Left ventricle myocardium superior (tissue), 1 donor: ENCODE measurements around the gene SLC35F4. TPM values are rescaled to one million over a fixed set of nuclear protein-coding genes. Genes with fewer than 3 reads are reported as not detected.
"Not testable (repeated sequence)": the region's sequence is repeated elsewhere in the genome, so short reads cannot be mapped to it uniquely, and the experiment has no call there.

Experiments used
- ATAC-seq: fragments of 200-7000 bp; cut with Tn5 transposase; one replicate; pipeline ENCODE4 v1.9.1; 2020; ENCODE audit warnings: mild to moderate bottlenecking, moderate library complexity
- DNase-seq: peaks from one replicate; pipeline ENCODE4 v3.0.0-alpha.2; 2020
- intact Hi-C: fragments of 100-400 bp; cut with micrococcal nuclease; formaldehyde crosslinking; loops from one replicate; pipeline ENCODE4 v1.11.0; 2022
- total RNA-seq: library from RNA; stranded (reverse); fragmentation: NEBNext Ultra II Directional; extraction: Animal tissue kit (Norgen Biotek cat#: 25700); gene quantifications from one replicate; pipeline ENCODE4 v1.2.1, GENCODE V29; 2021
- donor health status: DM: no; HTN: yes; CAD: no; lungs with severe emphysema.

Gene SLC35F4
- total RNA-seq, 1 donor from 2014 or later, result not detected

- DNase-seq (no peak), ATAC-seq (no peak)
- intact Hi-C loops, result no loop called here
These were observed 119.3 kb downstream of the SLC35F4 start for GRCh38 chr14:57746563-57746962.

GRCh38 chr14:57739516-57739915 is 126.4 kb downstream of the SLC35F4 start:
- no peak for DNase-seq
- ATAC-seq, result no peak
- intact Hi-C loops, result no loop called here

DNA sequence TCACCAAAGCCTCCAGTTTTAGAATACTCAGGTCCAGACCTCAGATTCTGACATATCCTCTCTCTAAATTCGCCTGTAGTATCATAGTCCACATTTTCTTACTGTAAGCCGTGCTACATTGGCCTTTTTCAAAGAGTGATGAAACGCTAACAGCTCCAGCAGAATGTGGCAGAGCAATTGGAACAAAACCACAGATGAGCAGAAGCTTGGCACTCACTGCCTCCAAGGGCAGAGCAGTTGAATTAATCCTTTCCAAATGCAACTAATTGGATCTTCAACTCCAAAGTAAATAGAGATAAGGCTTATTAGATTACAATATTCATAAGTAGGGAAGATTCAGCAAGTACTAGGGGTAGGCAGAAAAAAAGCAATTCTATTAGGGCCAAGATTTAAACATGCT is 128.3 kb downstream of the SLC35F4 start:
- ATAC-seq (no peak), DNase-seq (no peak)
- intact Hi-C loops, result no loop called here

DNA sequence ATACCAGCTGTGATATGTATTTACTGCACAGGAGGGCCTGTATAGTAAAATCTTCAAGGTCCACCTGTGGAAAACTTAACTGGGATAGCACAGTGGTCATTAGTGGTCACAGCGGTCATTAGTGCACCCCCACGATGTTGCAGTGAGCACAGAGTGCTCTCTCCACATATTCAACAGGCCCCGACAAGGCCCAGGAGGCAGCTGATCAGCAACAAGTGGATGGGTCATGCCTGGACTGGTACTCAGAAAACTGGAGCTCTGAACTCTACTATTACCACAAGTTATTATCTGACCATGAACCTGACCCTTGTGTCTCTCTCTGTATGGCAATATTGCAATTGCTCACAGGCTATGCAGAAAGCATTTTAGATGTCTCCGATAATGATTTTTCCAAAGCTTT is 129.5 kb downstream of the SLC35F4 start:
- intact Hi-C loops, result no loop called here
- no peak for ATAC-seq
- DNase-seq, result no peak

GRCh38 chr14:57735276-57735675 is 130.6 kb downstream of the SLC35F4 start:
- ATAC-seq, result no peak
- no peak for DNase-seq
- intact Hi-C loops, result no loop called here

GRCh38 chr14:57732463-57733285 is 133.2 kb downstream of the SLC35F4 start:
- intact Hi-C loops, result no loop called here
- ATAC-seq (no peak), DNase-seq (no peak)

GRCh38 chr14:57729208-57730187 is 136.4 kb downstream of the SLC35F4 start:
- intact Hi-C loops, result no loop called here
- DNase-seq (no peak), ATAC-seq (no peak)

GRCh38 chr14:57725399-57726077 is 140.4 kb downstream of the SLC35F4 start:
- ATAC-seq, result no peak
- DNase-seq, result no peak
- intact Hi-C loops, result no loop called here

DNA sequence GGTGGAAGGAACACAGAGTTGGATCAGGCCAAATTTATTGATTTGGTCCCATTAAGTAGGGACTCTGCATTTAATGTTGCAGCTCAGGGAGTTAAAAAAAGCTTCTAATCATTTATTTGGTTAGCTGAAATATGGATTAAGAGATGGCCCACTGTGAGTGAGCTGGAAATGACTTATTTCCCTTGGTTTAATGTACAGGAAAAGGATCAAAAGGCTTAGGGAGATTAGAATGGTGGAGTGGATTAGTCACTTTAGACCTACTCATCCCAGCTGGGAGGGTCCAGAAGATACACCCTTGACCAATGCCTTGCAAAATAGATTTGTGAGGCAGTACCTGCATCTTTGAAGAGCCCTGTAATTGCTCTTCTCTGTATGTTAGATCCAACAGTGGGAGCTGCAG is 143.8 kb downstream of the SLC35F4 start:
- intact Hi-C loops, ATAC-seq, DNase-seq: not testable (repeated sequence)

DNA sequence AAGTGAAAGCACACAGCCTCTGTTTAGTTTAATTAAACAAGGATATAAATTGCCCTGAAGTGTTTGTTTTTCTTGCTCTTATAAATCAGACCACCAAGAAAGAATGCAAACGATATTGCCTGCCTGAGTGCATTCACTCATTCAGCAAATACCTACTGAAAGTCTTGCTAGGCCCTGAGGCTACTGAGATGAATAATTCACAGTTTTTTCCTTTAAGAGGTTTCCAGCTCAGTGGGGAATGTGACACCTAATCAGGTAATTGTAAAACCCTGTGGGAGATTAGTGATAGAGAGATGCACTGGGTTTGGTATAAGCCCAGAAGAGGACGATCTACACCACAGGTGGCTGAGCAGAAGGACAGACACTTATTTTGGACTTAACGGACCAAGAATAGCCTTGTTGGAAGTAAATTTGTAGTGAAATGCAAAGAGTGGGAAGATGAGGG is 151.4 kb downstream of the SLC35F4 start:
- DNase-seq, result no peak
- intact Hi-C loops, result no loop called here
- no peak for ATAC-seq

DNA sequence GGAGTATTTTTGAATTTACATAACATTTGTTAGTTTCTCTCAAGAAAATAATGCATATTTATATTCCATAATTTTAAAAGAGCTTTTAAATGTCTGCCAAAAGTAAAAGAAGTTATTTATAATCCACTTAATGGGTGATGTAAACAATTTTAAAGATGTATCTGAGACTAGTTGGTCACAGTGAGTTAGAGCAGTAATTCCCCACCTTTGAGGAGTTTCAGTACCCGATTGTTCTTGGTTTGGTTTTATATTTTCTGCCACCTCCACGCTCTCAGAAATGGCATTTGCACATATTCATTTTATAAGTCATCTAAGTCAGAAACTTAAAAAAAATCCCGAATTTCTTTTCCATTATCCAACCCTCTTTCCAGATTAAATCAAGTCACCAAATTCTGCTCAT is 153.2 kb downstream of the SLC35F4 start:
- ATAC-seq (no peak), DNase-seq (no peak)
- intact Hi-C loops, result no loop called here

DNA sequence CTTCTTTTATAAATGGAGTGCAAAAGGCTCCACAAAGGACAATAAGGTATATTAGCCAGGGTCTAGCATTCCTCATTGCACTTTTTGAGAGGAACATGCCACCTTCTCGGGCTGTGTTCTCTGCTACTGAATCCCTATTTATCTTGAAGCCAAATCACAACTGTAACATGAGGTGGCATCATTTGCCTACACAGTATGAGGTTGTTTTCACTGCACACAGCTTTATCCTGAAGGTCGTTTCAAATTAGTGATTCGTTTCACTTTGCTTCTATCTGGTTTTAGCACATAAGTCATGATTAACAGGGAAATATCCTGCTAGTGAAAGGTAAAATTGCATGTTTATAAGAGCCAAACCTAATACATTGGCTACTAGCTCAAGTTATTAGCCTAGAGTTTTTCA is 153.8 kb downstream of the SLC35F4 start:
- ATAC-seq (no peak), DNase-seq (no peak)
- intact Hi-C loops, result no loop called here

DNA sequence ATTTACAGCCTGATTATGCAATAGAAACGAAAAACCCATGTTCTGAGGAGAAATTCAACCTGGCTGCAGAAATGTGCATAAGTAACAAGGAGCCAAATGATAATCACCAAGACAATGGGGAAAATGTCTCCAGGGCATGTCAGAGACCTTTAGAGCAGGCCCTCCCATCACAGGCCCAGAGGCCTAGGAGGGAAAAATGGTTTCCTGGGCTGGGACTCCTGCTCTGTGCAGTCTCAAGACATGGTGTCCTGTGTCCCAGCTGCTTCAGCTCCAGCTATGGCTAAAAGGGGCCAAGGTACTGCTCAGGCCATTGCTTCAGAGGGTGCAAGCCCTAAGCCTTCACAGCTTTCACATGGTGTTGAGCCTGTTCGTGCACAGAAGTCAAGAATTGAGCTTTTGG is 156.0 kb downstream of the SLC35F4 start:
- intact Hi-C loops, result no loop called here
- ATAC-seq (no peak), DNase-seq (no peak)

DNA sequence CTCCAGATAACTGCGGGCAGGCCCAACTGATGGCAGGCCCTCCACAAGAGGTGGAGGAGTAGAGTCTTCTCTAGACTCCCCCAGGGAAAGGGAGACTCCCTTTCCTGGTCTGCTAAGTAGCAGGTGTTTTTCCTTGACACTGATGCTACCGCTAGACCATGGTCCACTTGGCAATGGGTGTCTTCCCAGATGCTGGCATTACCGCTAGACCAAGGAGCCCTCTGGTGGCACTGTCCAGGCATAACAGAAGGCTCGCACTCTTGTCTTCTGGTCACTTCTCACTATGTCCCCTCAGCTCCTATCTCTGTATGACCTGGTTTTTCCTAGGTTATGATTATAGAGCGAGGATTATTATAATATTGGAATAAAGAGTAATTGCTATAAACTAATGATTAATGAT is 156.8 kb downstream of the SLC35F4 start:
- ATAC-seq, DNase-seq: not testable (repeated sequence)

DNA sequence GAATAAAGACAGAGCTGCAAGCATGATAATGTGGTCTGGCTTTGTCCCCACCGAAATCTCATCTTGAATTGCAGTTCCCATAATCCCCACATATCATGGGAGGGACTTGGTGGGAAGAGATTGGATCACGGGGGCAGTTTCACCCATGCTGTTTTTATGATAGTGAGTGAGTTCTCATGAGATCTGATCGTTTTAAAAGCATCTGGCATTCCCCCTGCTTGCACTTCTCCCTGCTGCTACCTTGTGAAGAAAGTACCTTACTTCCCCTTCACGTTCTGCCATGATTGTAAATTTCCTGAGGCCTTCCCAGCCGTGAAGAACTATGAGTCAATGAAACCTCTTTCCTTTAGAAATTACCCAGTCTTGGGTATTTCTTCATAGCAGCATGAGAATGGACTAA is 158.7 kb downstream of the SLC35F4 start:
- no peak for DNase-seq
- intact Hi-C loops, result no loop called here
- no peak for ATAC-seq

More for the DNA sequence above, 156.8 kb downstream of the SLC35F4 start:
- intact Hi-C loops, result not testable (repeated sequence)

- DNase-seq (no peak), ATAC-seq (no peak)
- intact Hi-C loops, result no loop called here
These were observed 161.1 kb downstream of the SLC35F4 start for GRCh38 chr14:57704763-57705162.

DNA sequence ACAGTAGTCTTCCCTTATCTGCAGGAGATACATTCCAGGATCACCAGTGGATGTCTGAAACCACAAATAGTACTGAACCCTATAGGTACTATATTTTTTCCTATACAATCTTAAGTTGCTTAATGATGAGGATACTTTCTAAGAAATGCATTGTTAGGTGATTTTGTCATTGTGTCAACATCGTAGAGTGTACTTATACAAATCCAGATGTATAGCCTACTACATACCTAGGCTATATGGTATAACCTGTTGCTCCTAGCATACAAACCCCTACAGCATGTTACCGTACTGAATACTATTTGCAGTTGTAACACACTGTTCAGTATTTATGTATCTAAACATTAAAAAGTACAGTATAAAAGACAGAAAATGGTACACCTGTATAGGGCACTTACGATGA is 165.9 kb downstream of the SLC35F4 start:
- intact Hi-C loops, result no loop called here
- DNase-seq (no peak), ATAC-seq (no peak)

DNA sequence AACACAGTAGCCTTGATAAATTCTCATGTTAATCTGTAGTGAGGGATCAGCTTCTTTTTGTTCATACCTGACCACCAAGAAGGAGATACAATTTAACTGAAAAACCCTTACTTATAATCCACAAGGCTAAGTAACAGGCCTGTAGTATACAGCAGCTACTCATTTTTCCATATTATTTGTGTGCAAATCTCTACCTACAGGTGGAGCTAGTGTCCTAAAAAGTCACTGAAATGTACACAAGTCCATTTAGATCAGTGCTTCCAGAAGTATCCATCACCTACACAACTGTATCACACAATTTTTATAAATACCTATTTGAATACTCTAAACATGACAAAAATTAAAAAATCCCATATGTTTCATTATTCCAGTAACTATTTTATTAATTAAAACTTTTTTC is 173.2 kb downstream of the SLC35F4 start:
- DNase-seq (no peak), ATAC-seq (no peak)
- intact Hi-C loops, result no loop called here

DNA sequence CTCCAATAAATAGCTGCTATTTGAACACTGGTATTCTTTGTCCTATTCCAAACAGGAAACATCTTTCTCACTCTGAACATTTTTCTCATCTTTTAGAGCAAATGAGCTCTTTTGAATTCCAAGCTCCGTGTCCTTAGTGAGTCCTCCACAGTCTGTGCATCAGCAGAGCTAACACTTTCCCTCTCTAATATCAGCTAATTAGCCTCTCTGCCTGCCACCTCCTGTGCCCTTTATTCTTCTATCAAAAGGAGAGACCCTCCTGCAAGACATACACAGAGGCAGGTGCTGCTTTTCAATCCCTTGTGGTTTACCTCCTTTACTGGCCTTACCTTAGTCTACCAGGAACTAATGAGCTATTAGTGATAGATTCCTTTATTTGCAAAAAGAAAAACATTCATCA is 178.5 kb downstream of the SLC35F4 start:
- intact Hi-C loops, result no loop called here
- DNase-seq, result no peak
- no peak for ATAC-seq

GRCh38 chr14:57686304-57686703 is 179.6 kb downstream of the SLC35F4 start:
- no peak for DNase-seq
- ATAC-seq, result no peak
- intact Hi-C loops, result no loop called here
